Suppressor macrophage treated with lipopolysaccharide for 4 hours (primary cell): ENCODE measurements around the gene CLEC16A.

Source experiments
- DNase-seq: peaks from one replicate; pipeline ENCODE4 v3.0.0-alpha.2; 2020

Gene CLEC16A

GRCh38 chr16:11164482-11165270, 220.3 kb downstream of the CLEC16A start:
- no peak for DNase-seq

DNA sequence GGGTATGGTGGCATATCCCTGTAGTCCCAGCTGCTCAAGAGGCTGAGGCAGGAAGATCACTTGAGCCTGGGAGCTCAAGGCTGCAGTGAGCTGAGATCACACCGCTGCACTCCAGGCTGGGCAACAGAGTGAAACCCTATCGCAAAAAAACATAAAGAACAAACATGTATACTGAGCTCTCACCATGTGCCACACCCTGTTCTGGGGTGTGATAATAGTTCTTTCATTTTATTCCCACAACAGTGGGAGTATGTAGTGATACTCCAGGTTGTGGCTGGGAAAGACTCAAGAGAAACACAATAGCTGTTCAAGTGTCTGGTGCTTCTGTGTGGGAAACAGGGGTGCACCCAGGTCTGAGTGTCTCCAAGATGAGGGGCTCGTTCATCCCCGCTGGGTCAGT, 221.0 kb downstream of the CLEC16A start:
- DNase-seq: no peak

DNA sequence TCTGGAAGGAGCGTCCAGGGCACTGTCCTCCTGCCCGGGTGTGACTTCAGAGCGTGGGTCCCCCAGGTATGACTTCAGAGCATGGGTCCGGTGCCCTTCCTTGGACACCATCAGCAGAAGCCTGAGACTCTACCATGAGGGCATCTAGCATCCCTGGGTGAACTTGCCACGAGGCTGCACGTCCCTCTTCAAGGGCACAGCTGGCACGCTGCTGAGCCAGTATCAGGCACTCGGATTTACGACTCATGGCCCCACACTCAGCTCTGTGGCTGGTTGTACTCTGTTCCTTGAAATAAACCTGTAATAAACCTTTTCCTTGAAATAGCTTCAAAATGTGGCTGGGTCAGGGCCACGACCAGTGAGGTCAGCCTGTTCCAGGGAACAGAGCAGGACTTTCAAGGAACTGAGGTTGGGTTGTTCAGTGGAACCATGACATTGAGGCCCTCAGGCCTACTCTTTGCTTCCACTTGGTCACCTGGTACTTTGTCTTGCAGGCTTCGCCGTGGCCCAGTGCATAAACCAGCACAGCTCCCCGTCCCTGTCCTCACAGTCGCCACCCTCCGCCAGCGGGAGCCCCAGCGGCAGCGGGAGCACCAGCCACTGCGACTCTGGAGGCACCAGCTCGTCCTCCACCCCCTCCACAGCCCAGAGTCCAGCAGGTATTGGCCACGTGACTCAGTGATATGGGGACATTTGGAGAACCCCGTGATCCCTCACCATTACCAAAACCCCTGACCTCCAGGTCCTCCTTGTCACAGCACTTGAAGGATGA, 221.7 kb downstream of the CLEC16A start:
- DNase-seq: no peak

DNA sequence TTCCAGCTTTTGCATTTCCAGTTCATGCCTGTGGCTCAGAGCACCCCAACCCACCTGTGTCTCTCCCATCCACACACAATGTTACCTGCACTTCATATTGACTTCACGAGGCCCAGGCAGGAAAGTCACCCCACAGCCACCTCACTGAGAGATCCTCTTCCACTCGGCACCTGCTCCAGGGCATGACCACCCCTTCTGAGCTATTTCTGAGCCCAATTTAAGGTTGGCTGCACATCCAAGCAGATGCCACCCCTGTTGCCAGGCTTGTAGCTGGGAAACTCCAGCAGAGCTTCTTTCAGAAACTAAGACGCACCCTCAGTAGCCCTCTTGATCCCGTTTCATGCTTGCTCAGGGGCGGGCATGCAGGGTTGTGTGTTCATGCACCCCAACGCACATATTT, 223.2 kb downstream of the CLEC16A start:
- DNase-seq: no peak

DNA sequence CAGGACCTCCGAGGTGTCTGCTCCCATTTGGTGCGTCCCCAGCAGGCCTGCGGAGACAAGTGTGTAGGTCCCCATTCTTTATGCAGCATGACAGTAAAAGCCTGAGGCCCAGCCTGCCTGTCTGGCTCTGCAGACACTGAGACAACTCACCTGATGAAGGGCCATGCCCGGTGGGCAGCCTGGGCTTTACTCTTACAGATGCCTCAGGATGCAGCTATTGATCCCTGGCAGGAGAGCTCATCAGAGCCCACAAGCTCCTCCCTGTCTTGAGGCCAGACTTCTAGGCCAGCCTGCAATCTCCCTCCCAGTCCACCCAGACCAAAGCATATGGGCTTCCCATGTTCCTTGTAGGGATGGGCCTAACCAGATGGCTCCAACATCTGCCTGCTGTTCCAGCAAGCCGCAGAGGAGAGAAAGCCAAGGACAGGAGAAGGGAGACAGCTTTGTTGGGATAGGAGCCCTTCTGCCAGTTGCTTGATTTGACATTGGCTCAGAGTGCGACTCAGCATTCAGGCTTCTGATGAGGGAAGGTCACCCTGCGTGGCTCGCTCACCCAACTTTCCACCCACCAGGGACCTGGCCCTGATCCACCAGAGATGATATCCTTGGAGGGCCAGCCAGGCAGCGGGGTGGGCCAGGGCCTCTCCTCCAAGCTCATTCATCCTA, 224.2 kb downstream of the CLEC16A start:
- DNase-seq: no peak

- DNase-seq: no peak
These were observed 225.3 kb downstream of the CLEC16A start for GRCh38 chr16:11169641-11170040.

GRCh38 chr16:11170201-11170600, 225.8 kb downstream of the CLEC16A start:
- DNase-seq: no peak

- no peak for DNase-seq
These were observed 226.5 kb downstream of the CLEC16A start for GRCh38 chr16:11170696-11171447.

DNA sequence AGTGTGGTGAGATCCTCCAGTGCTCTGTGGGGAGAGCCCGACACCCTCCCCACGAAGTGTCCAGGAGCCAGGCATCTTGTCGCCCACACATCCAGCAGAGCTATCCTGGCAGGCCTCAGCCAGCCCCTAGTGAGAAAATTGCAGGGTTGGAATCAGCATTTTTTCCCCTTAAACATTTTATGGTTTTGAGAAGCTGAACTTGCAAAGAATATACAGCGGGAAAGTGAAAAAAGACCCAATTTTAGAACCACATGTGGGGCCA, 227.0 kb downstream of the CLEC16A start:
- no peak for DNase-seq

- DNase-seq: no peak
These were observed 227.5 kb downstream of the CLEC16A start for GRCh38 chr16:11171757-11172299.

DNA sequence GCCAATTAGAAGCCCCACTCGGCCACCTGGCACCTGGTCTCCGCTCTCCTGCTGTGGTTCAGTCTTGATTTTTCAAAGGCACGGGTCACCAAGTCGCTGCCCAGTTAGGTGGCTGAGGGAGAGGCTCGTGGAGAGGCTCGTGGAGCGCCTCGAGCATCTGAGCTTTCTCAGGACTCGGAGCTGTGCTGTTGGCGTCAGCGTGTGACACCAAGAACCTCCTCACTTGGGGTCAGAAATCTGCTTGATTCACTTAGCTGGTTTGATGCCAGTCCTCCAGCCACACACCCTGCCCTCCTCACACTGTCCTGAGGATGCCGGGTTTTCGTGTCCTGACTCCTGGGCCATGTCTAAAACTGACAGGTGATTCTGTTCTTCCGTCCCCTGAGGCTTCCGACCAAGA, 229.1 kb downstream of the CLEC16A start:
- no peak for DNase-seq

GRCh38 chr16:11174141-11174540, 229.8 kb downstream of the CLEC16A start:
- no peak for DNase-seq

- no peak for DNase-seq
These were observed 230.9 kb downstream of the CLEC16A start for GRCh38 chr16:11175106-11175786.

DNA sequence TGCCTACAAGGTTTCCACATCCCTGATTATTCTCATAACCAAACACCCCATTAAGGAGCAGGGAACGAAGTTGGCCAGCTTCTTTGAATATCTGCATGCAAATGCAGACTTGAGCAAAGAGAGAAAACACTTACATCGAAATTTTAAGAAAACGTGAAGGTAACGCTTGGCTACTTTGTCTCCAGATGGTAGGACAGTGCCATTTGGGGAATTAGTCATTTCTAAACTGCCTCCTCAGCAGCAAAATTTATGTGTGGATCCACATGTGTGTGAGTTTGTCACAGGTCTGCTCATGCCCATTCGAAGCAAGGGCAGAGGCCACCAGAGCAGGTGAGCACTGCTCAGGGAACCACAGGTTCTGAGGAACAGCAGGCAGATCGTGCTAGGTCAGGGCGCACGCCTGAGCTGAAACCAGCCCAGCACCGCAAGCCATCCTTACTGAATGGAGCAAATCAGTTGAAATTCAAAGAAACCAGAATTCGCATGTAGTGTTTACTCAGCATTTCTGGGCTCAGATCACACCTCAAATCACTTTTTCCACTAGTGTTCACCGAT, 231.5 kb downstream of the CLEC16A start:
- no peak for DNase-seq

- DNase-seq: peak; percentile 46
These were observed 233.3 kb downstream of the CLEC16A start for GRCh38 chr16:11177578-11178160.

DNA sequence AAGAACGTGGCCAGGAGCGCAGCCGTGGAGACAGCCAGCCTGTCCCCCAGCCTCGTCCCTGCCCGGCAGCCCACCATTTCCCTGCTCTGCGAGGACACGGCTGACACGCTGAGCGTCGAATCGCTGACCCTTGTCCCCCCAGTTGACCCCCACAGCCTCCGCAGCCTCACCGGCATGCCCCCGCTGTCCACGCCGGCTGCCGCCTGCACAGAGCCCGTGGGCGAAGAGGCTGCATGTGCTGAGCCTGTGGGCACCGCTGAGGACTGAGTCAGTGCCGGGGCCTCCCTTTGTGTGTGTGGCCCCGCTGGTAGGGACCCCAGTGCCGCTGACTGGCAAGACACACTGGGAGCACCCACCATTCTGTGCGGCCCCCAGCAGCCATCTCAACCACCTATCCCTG, 234.1 kb downstream of the CLEC16A start:
- DNase-seq: no peak

DNA sequence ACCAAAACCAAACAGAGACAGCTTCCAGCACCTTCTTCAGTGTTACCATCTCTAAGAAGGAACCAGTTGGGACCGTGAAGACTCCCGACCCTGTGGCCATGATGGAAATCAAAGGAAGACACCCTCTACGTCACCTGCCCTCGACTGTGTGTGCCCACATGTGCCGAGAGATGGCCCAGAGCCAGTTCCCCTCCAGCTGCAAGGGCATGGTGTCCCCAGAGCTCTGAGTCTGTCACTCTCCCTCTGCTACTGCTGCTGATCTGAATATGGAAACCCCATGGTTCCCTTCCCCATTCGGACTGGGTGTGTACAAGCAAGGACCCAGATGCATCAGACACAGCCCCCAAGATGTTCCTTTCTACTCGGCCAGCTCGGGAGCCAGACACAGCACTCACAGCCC, 235.2 kb downstream of the CLEC16A start:
- peak; percentile 34 for DNase-seq

- DNase-seq: peak; percentile 84
These were observed 236.1 kb downstream of the CLEC16A start for GRCh38 chr16:11180489-11180888.

DNA sequence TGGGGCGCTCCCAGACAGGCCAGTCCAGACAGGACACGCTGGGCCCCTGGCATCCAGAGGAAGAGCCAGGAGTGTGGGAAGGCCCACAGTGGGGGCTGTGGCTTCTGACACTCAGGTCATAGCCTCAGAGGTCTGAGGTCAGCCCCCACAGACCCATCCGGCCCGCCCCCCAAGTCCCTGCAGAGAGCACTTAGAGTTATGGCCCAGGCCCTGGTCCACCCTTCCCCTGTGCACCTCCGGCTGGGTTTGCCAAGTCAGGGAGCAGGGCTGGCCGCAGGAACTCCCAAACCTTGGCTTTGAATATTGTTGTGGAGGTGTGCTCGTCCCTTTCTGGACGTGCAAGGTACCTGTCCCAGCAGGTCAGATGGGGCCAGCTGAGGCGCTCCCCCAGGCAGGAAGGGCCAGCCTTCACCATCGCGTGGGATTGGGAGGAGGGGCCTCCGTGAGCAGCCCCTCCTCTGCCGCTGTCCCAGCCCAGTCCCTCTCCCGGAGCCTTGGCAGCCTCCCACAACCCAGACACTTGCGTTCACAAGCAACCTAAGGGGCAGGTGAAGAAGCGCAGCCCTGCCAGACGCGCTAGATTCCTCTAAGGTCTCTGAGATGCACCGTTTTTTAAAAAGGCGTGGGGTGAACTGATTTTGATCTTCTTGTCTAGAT, 237.0 kb downstream of the CLEC16A start:
- DNase-seq: no peak

- DNase-seq: peak; percentile 96
These were observed 237.5 kb downstream of the CLEC16A start for GRCh38 chr16:11181899-11182279.

DNA sequence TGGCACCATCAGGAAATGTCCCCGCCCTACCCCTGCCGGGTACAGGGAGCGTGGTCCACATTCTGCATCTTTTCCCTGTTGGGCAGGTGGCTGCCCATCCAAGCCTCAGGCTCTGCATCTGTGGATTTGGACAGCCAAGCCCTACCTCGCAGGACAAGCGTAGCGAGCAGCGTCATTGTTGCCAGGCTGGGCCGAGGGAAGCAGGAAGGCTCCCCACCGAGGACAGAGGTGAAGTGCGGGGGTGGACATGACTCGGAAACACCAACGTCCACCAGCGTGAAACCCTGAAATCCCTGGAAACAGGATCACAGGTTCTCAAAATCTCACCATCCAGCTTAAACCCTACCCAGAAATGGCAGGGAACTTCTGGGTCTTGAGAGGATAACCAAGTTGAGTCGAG, 238.0 kb downstream of the CLEC16A start:
- DNase-seq: no peak
